Stomach (tissue), 4 donors: ENCODE results near the gene METTL25.

Experiments
- POLR2A ChIP-seq, 4 donors: fragments of 450-650 bp; IDR thresholded peaks; one replicate each; pipeline ENCODE4 v1.6.1; 2016; ENCODE audit warnings: antibody characterized with exemption in 4 of 4, control low read depth in 2 of 4, mild to moderate bottlenecking in 1 of 4, moderate library complexity in 1 of 4
- TF ChIP-seq, protein P1 (sequence below), 7 experiments: fragments of 450-650 bp in 4 of 7; fragments of 200-600 bp in 3 of 7; sonication (generic) in 3 of 7; IDR thresholded peaks; one replicate each; pipeline ENCODE4 v1.5.1; 2016 to 2019; ENCODE audit warnings: antibody characterized with exemption in 7 of 7, control low read depth in 2 of 7, mild to moderate bottlenecking in 1 of 7

- no peak for TF ChIP-seq POLR2A (IDR thresholded peaks at IDR 0.05)
- TF ChIP-seq, protein P1, sequence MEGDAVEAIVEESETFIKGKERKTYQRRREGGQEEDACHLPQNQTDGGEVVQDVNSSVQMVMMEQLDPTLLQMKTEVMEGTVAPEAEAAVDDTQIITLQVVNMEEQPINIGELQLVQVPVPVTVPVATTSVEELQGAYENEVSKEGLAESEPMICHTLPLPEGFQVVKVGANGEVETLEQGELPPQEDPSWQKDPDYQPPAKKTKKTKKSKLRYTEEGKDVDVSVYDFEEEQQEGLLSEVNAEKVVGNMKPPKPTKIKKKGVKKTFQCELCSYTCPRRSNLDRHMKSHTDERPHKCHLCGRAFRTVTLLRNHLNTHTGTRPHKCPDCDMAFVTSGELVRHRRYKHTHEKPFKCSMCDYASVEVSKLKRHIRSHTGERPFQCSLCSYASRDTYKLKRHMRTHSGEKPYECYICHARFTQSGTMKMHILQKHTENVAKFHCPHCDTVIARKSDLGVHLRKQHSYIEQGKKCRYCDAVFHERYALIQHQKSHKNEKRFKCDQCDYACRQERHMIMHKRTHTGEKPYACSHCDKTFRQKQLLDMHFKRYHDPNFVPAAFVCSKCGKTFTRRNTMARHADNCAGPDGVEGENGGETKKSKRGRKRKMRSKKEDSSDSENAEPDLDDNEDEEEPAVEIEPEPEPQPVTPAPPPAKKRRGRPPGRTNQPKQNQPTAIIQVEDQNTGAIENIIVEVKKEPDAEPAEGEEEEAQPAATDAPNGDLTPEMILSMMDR (IDR thresholded peaks at IDR 0.05): no peak
These were observed 116.0 kb downstream of the METTL25 start for GRCh38 chr12:82474181-82474797.
